Fibroblast of skin of left quadriceps (primary cell): ENCODE measurements around the gene SEMA6B.
"Not testable (repeated sequence)": the region's sequence is repeated elsewhere in the genome, so short reads cannot be mapped to it uniquely, and the experiment has no call there.

ENCODE experiments used
- DNase-seq, 2 experiments: peaks; one replicate each; pipeline ENCODE4 v3.0.0-alpha.2; 2013; ENCODE audit warnings: low read depth in 2 of 2

The SEMA6B gene

GRCh38 chr19:4547303-4548237, 11.9 kb downstream of the SEMA6B start:
- no peak for DNase-seq

- no peak for DNase-seq
These were observed 15.4 kb downstream of the SEMA6B start for GRCh38 chr19:4543842-4544647.

GRCh38 chr19:4542896-4543841, 16.3 kb downstream of the SEMA6B start:
- no peak for DNase-seq

GRCh38 chr19:4541806-4542145, 17.7 kb downstream of the SEMA6B start:
- DNase-seq, result not testable (repeated sequence)

GRCh38 chr19:4541114-4541805, 18.2 kb downstream of the SEMA6B start:
- no peak for DNase-seq

GRCh38 chr19:4539693-4540581, 19.5 kb downstream of the SEMA6B start, which contains the start of gene LRG1:
LRG1 (minus strand) TSS chr19:4540036; CDS start chr19:4540013, 23 bp downstream.
- DNase-seq, result no peak

- DNase-seq, result no peak
These were observed 20.3 kb downstream of the SEMA6B start for GRCh38 chr19:4539169-4539692.

- no peak for DNase-seq
These were observed 20.9 kb downstream of the SEMA6B start for GRCh38 chr19:4538601-4538954.

GRCh38 chr19:4537953-4538600, 21.4 kb downstream of the SEMA6B start:
- no peak for DNase-seq

- DNase-seq, result no peak
These were observed 22.7 kb downstream of the SEMA6B start for GRCh38 chr19:4536798-4537197.

- DNase-seq, result peak in 1 of 2 experiments; percentile 9
These were observed 24.4 kb downstream of the SEMA6B start, which contains the start of gene PLIN5 for GRCh38 chr19:4534836-4535658. PLIN5 (minus strand) TSS chr19:4535224; CDS start chr19:4534074, 1,150 bp downstream.

- DNase-seq, result no peak
These were observed 25.6 kb downstream of the SEMA6B start for GRCh38 chr19:4533835-4534424.

- no peak for DNase-seq
These were observed 26.1 kb downstream of the SEMA6B start for GRCh38 chr19:4533334-4533733.

GRCh38 chr19:4531562-4532165, 27.8 kb downstream of the SEMA6B start:
- no peak for DNase-seq

GRCh38 chr19:4529924-4530522, 29.5 kb downstream of the SEMA6B start:
- DNase-seq, result no peak

GRCh38 chr19:4528843-4529242, 30.6 kb downstream of the SEMA6B start:
- no peak for DNase-seq

- not testable (repeated sequence) for DNase-seq
These were observed 32.1 kb downstream of the SEMA6B start for GRCh38 chr19:4527377-4527776.
